ENCODE measurements around the gene TANC1. TPM values are rescaled to one million over a fixed set of nuclear protein-coding genes. Genes with fewer than 3 reads are reported as not detected.
"Not testable (repeated sequence)": the region's sequence is repeated elsewhere in the genome, so short reads cannot be mapped to it uniquely, and the experiment has no call there.

The TANC1 gene
- total RNA-seq, 1 experiment from 2014 or later = 26.5 TPM

- Histone ChIP-seq H3K9me3 (replicated peaks) (no peaks in the 10 kb centered on the region), H3K4me3 (no peak overlapping the region), H3K27ac (peak overlapping the region; percentile 91), H3K27me3 (replicated peaks) (no peaks in the 10 kb centered on the region), H3K4me1 (replicated peaks) (peaks cover 94% of the 10 kb centered on the region), H3K36me3 (peaks cover 13% of the 10 kb centered on the region; the same call in 1 of the 2 replicates)
- DNase-seq (ENCODE audit: low read depth in 1 of 2, low spot score in 2 of 2) = peak in 1 of 2 experiments; percentile 38
Measured at GRCh38 chr2:159137511-159138241, 169.2 kb downstream of the TANC1 start.

- Histone ChIP-seq H3K9me3 (replicated peaks) (no peaks in the 10 kb centered on the region), H3K27me3 (replicated peaks) (no peaks in the 10 kb centered on the region), H3K4me3 (no peak overlapping the region), H3K4me1 (replicated peaks) (peaks cover 84% of the 10 kb centered on the region), H3K27ac (peak overlapping the region; percentile 91), H3K36me3 (peaks cover 13% of the 10 kb centered on the region; the same call in 1 of the 2 replicates)
- peak in 1 of 2 experiments; percentile 64 for DNase-seq (ENCODE audit: low read depth in 1 of 2, low spot score in 2 of 2)
Measured at GRCh38 chr2:159138642-159139182, 170.3 kb downstream of the TANC1 start.

- DNase-seq (ENCODE audit: low read depth in 1 of 2, low spot score in 2 of 2) = peak in 1 of 2 experiments; percentile 6
Measured at GRCh38 chr2:159139216-159139933, 170.9 kb downstream of the TANC1 start.

GRCh38 chr2:159140070-159140769 is 171.8 kb downstream of the TANC1 start:
- DNase-seq (ENCODE audit: low read depth in 1 of 2, low spot score in 2 of 2) = peak in 1 of 2 experiments; percentile 71
- Histone ChIP-seq H3K27ac (peak overlapping the region; percentile 91), H3K36me3 (peaks cover 13% of the 10 kb centered on the region; the same call in 1 of the 2 replicates), H3K27me3 (replicated peaks) (no peaks in the 10 kb centered on the region), H3K4me1 (replicated peaks) (peaks cover 69% of the 10 kb centered on the region), H3K4me3 (no peak overlapping the region), H3K9me3 (replicated peaks) (no peaks in the 10 kb centered on the region)

More at GRCh38 chr2:159139216-159139933, 170.9 kb downstream of the TANC1 start:
- Histone ChIP-seq H3K27ac (peak overlapping the region; percentile 91), H3K9me3 (replicated peaks) (no peaks in the 10 kb centered on the region), H3K27me3 (replicated peaks) (no peaks in the 10 kb centered on the region), H3K36me3 (peaks cover 13% of the 10 kb centered on the region; the same call in 1 of the 2 replicates), H3K4me3 (no peak overlapping the region), H3K4me1 (replicated peaks) (peaks cover 77% of the 10 kb centered on the region)

GRCh38 chr2:159140821-159141220 is 172.4 kb downstream of the TANC1 start:
- H3K36me3 ChIP-seq = peaks cover 13% of the 10 kb centered on the region; the same call in 1 of the 2 replicates
- H3K4me3 ChIP-seq; H3K27me3 ChIP-seq (replicated peaks); H3K9me3 ChIP-seq (replicated peaks): not testable (repeated sequence)
- H3K4me1 ChIP-seq (replicated peaks) = peaks cover 63% of the 10 kb centered on the region
- DNase-seq (ENCODE audit: low read depth in 1 of 2, low spot score in 2 of 2) = peak in 1 of 2 experiments; percentile 6
- peak overlapping the region; percentile 91 for H3K27ac ChIP-seq

- H3K36me3 ChIP-seq = peaks cover 24% of the 10 kb centered on the region
- no peak overlapping the region for H3K27ac ChIP-seq
- H3K4me1 ChIP-seq (replicated peaks) = peaks cover 24% of the 10 kb centered on the region
- H3K27me3 ChIP-seq (replicated peaks) = no peaks in the 10 kb centered on the region
- H3K4me3 ChIP-seq = no peak overlapping the region
- no peaks in the 10 kb centered on the region; the same call in 1 of the 2 replicates for H3K9me3 ChIP-seq (replicated peaks)
- no peak for DNase-seq (ENCODE audit: low read depth in 1 of 2, low spot score in 2 of 2)
Measured at GRCh38 chr2:159144776-159145614, 176.6 kb downstream of the TANC1 start.

- no peak for DNase-seq (ENCODE audit: low read depth in 1 of 2, low spot score in 2 of 2)
- Histone ChIP-seq H3K4me3 (no peak overlapping the region), H3K4me1 (replicated peaks) (peaks cover 15% of the 10 kb centered on the region), H3K27me3 (replicated peaks) (no peaks in the 10 kb centered on the region), H3K27ac (no peak overlapping the region), H3K9me3 (replicated peaks) (no peaks in the 10 kb centered on the region; the same call in 1 of the 2 replicates), H3K36me3 (peaks cover 32% of the 10 kb centered on the region)
Measured at GRCh38 chr2:159145745-159146354, 177.4 kb downstream of the TANC1 start.

GRCh38 chr2:159146996-159147666 is 178.7 kb downstream of the TANC1 start:
- H3K4me3 ChIP-seq = no peak overlapping the region
- no peaks in the 10 kb centered on the region; the same call in 1 of the 2 replicates for H3K9me3 ChIP-seq (replicated peaks)
- H3K4me1 ChIP-seq (replicated peaks) = peaks cover 2% of the 10 kb centered on the region; the same call in 1 of the 2 replicates
- H3K27me3 ChIP-seq (replicated peaks) = no peaks in the 10 kb centered on the region
- peaks cover 33% of the 10 kb centered on the region for H3K36me3 ChIP-seq
- DNase-seq (ENCODE audit: low read depth in 1 of 2, low spot score in 2 of 2) = no peak
- H3K27ac ChIP-seq = no peak overlapping the region

- H3K36me3 ChIP-seq = peaks cover 35% of the 10 kb centered on the region
- H3K27me3 ChIP-seq (replicated peaks) = no peaks in the 10 kb centered on the region
- no peaks in the 10 kb centered on the region for H3K4me1 ChIP-seq (replicated peaks)
- H3K4me3 ChIP-seq = no peak overlapping the region
- DNase-seq (ENCODE audit: low read depth in 1 of 2, low spot score in 2 of 2) = no peak
- no peak overlapping the region for H3K27ac ChIP-seq
- H3K9me3 ChIP-seq (replicated peaks) = no peaks in the 10 kb centered on the region; the same call in 1 of the 2 replicates
Measured at GRCh38 chr2:159147690-159148089, 179.2 kb downstream of the TANC1 start.

- peaks cover 47% of the 10 kb centered on the region for H3K36me3 ChIP-seq
- H3K27me3 ChIP-seq (replicated peaks) = no peaks in the 10 kb centered on the region
- H3K27ac ChIP-seq = no peak overlapping the region
- H3K4me3 ChIP-seq = no peak overlapping the region
- H3K4me1 ChIP-seq (replicated peaks) = no peaks in the 10 kb centered on the region
- no peak for DNase-seq (ENCODE audit: low read depth in 1 of 2, low spot score in 2 of 2)
- no peaks in the 10 kb centered on the region; the same call in 1 of the 2 replicates for H3K9me3 ChIP-seq (replicated peaks)
Measured at GRCh38 chr2:159148901-159149300, 180.5 kb downstream of the TANC1 start.

- H3K4me1 ChIP-seq (replicated peaks) = no peaks in the 10 kb centered on the region
Measured at GRCh38 chr2:159149747-159150146, 181.3 kb downstream of the TANC1 start.

GRCh38 chr2:159150280-159150746 is 181.9 kb downstream of the TANC1 start:
- no peak for DNase-seq (ENCODE audit: low read depth in 1 of 2, low spot score in 2 of 2)
- Histone ChIP-seq H3K4me1 (replicated peaks) (no peaks in the 10 kb centered on the region), H3K9me3 (replicated peaks) (no peaks in the 10 kb centered on the region; the same call in 1 of the 2 replicates), H3K27me3 (replicated peaks) (no peaks in the 10 kb centered on the region), H3K36me3 (peaks cover 47% of the 10 kb centered on the region), H3K27ac (no peak overlapping the region), H3K4me3 (no peak overlapping the region)

More at GRCh38 chr2:159149747-159150146, 181.3 kb downstream of the TANC1 start:
- no peak for DNase-seq (ENCODE audit: low read depth in 1 of 2, low spot score in 2 of 2)
- H3K4me3 ChIP-seq = no peak overlapping the region
- H3K9me3 ChIP-seq (replicated peaks) = no peaks in the 10 kb centered on the region; the same call in 1 of the 2 replicates
- H3K27ac ChIP-seq = no peak overlapping the region
- no peaks in the 10 kb centered on the region for H3K27me3 ChIP-seq (replicated peaks)
- H3K36me3 ChIP-seq = peaks cover 47% of the 10 kb centered on the region

Data from SJSA1 (cell line).